Measurements from ENCODE around the gene UBAP1L. TPM values are rescaled to one million over a fixed set of nuclear protein-coding genes. Genes with fewer than 3 reads are reported as not detected.

The UBAP1L gene
- total RNA-seq, 1 donor from 2014 or later = 4.6 TPM

DNA sequence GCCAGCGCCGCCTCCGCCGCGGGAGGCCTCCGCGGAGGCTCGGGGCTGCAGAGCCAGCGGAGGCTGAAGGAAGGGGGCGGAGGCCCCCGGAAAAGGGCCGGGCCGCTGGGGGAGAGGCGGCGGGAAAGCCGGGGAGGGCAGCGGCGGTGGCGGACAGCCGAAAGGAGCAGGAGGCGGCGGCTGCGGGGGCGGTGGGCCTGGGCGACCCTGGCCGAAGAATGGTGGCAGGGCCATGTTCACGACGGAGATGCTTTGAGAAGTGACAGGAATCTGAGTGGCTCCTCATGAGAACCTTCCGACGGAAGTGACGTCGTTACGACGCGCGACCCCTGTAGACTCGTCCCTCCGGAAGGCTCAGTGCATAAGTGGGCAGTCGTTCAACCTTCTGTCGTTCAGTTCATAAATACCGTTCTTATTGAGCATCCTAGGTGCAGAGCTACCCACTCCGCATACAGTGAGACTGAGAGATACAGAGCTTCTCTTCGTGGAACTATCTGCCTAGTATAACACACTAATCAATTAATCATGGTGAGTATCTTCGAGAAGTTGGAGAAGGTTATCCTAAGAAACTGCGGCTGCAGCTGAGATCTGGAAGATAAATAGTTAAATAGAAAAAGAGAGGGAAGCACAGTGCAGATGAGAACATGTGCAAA, 18.7 kb upstream of the UBAP1L start, which contains the start of gene PDCD7:
Gene PDCD7 (minus strand): TSS at position 261 of the 653 bp plus-strand sequence. CDS start 27 bp downstream, at position 234.
- Mint-ChIP-seq H3K9me3 (ENCODE audit: unreplicated experiment) (peaks cover 14% of the 10 kb centered on the region), H3K27me3 (ENCODE audit: unreplicated experiment) (peaks cover 6% of the 10 kb centered on the region), H3K4me1 (ENCODE audit: low read depth, unreplicated experiment) (peaks cover 8% of the 10 kb centered on the region), H3K4me3 (ENCODE audit: unreplicated experiment) (peak within 1 kb of the TSS; percentile 90), H3K27ac (ENCODE audit: unreplicated experiment) (peak within 1 kb of the TSS; percentile 96), H3K36me3 (ENCODE audit: unreplicated experiment) (peaks cover 8% of the 10 kb centered on the region)
- DNase-seq = peak; percentile 79
- TF ChIP-seq, protein P1, sequence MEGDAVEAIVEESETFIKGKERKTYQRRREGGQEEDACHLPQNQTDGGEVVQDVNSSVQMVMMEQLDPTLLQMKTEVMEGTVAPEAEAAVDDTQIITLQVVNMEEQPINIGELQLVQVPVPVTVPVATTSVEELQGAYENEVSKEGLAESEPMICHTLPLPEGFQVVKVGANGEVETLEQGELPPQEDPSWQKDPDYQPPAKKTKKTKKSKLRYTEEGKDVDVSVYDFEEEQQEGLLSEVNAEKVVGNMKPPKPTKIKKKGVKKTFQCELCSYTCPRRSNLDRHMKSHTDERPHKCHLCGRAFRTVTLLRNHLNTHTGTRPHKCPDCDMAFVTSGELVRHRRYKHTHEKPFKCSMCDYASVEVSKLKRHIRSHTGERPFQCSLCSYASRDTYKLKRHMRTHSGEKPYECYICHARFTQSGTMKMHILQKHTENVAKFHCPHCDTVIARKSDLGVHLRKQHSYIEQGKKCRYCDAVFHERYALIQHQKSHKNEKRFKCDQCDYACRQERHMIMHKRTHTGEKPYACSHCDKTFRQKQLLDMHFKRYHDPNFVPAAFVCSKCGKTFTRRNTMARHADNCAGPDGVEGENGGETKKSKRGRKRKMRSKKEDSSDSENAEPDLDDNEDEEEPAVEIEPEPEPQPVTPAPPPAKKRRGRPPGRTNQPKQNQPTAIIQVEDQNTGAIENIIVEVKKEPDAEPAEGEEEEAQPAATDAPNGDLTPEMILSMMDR (IDR thresholded peaks at IDR 0.05; ENCODE audit: partially characterized antibody, unreplicated experiment) = no peak

DNA sequence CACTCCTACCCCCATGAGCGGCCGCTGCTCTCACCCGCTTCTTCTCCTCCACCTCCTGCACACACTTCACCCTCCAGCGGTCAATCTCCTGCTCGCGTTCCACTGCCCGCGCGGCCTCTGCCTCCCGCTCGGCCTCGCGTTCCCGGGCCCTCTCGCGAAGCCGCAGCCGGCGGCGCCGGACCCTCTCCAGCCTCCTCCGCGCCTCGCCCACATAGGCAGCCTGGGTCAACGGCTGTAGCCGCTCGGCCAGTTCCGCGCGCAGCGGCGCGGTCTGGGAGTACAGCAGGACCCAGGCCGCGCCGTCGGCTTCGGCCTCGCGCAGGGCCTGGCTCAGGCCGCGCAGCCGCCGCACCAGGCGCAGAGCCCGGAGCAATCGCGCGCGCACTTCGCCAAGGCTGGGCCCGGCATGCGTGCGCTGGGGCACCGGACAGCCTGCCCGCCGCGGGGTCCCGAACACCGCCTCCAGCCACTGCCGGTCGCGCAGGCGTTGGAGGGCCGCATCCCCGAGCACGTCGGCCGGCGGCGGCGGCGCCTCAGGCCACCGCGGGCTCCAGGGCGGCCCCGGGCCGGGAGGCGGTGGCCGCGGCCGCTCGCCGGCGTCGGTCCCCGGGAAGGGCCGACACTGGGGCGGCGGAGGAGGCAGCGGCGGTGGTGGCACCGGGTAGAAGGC, 18.0 kb upstream of the UBAP1L start:
- Mint-ChIP-seq H3K4me1 (ENCODE audit: low read depth, unreplicated experiment) (peaks cover 10% of the 10 kb centered on the region), H3K27ac (ENCODE audit: unreplicated experiment) (peak overlapping the region; percentile 84), H3K4me3 (ENCODE audit: unreplicated experiment) (peak overlapping the region; percentile 86), H3K9me3 (ENCODE audit: unreplicated experiment) (peaks cover 11% of the 10 kb centered on the region), H3K36me3 (ENCODE audit: unreplicated experiment) (peaks cover 11% of the 10 kb centered on the region), H3K27me3 (ENCODE audit: unreplicated experiment) (peaks cover 6% of the 10 kb centered on the region)
- TF ChIP-seq, protein P1 (IDR thresholded peaks at IDR 0.05; ENCODE audit: partially characterized antibody, unreplicated experiment) = no peak
- peak; percentile 72 for DNase-seq

DNA sequence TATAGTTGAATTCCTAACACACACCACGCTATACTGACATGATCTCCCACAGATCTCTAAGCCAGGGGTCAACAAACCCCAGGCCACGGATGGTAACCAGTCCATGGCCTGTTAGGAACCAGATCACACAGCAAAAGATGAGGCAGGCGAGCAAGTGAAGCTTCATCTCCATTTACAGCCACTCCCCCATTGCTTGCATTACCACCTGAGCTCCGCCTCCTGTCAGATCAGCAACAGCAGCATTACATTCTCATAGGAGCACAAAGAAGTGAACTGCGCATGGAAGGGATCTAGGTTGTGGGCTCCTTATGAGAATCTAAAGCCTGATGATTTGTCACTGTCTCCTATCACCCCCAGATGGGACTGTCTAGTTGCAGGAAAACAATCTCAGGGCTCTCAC, 15.9 kb upstream of the UBAP1L start:
- no peak overlapping the region for H3K27ac Mint-ChIP-seq (ENCODE audit: unreplicated experiment)
- no peak for DNase-seq
- H3K4me1 Mint-ChIP-seq (ENCODE audit: low read depth, unreplicated experiment) = peaks cover 11% of the 10 kb centered on the region
- peaks cover 4% of the 10 kb centered on the region for H3K36me3 Mint-ChIP-seq (ENCODE audit: unreplicated experiment)
- peaks cover 6% of the 10 kb centered on the region for H3K27me3 Mint-ChIP-seq (ENCODE audit: unreplicated experiment)
- TF ChIP-seq, protein P1 (IDR thresholded peaks at IDR 0.05; ENCODE audit: partially characterized antibody, unreplicated experiment) = no peak
- H3K9me3 Mint-ChIP-seq (ENCODE audit: unreplicated experiment) = peaks cover 3% of the 10 kb centered on the region
- H3K4me3 Mint-ChIP-seq (ENCODE audit: unreplicated experiment) = peak overlapping the region; percentile 49

DNA sequence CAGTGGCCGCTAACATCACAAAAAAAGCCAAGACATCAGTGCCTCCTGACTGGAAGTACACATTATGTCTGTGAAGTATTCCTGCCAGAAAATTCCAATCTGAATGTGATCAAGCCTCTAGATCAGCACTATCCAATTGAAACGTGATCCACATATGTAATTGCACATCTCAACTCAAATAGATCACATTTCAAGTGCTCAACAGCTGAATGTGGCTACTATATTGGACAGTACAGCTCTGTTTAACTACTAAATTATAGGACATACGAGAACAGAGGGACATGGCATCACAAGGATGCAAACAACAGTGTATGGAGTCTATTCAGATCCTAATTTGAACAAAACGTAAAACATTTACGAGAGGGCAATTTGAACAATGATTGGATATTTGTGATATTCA, 542 bp upstream of the UBAP1L start:
- no peaks in the 10 kb centered on the region for H3K27me3 Mint-ChIP-seq (ENCODE audit: unreplicated experiment)
- no peak overlapping the region for H3K27ac Mint-ChIP-seq (ENCODE audit: unreplicated experiment)
- TF ChIP-seq, protein P1 (IDR thresholded peaks at IDR 0.05; ENCODE audit: partially characterized antibody, unreplicated experiment) = no peak
- DNase-seq = no peak
- H3K4me3 Mint-ChIP-seq (ENCODE audit: unreplicated experiment) = no peak overlapping the region
- no peaks in the 10 kb centered on the region for H3K4me1 Mint-ChIP-seq (ENCODE audit: low read depth, unreplicated experiment)
- H3K36me3 Mint-ChIP-seq (ENCODE audit: unreplicated experiment) = peaks cover 5% of the 10 kb centered on the region
- peaks cover 2% of the 10 kb centered on the region for H3K9me3 Mint-ChIP-seq (ENCODE audit: unreplicated experiment)
